ENCODE data around the gene PHACTR3. TPM values are rescaled to one million over a fixed set of nuclear protein-coding genes. Genes with fewer than 3 reads are reported as not detected.

The PHACTR3 gene
- total RNA-seq, 5 donors from 2014 or later (not counting 1 experiment from before 2014, with no cell fraction given), result not detected

DNA sequence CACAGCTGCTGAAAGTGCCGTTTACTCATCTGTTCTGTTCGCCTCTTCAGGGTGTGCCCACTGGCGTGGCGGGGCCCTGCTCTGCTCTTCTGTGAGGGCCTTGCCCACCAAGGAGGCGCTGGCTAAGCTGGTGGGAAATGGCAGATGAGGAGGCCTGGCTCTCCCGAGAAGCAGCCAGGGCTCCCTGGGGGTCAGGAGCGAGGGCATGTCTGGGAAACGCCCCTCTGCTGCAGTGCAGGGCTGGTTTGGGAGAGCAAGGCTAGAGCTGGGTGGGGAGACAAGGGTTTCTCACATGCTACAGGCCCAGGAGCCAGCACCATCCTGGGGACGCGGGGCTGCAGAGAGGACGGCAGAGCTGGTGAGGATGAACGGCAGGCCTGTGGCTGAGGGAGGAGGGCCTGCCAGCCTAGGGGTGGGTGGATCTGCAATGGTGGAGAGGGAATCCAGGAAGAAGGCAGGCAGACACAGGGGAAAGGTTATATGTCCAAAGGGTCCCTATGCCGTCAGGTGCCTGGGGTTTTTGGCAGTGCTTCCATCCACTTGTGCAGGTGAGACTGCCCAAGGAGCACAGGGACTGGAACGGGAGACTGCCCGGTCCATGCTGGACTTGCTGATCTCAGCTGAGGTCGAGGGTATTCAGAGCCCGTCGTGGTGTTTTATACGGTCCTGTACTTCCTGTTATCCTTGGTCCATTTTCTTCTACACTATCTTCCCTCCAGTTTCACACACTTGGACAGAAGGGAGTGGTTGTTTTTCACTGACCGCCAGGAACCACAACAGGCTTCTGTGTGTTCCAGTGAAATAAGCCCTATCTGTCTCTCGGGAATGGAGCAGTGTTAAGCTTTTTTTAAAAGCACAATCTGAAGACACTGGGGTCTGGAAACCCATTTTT is 209.9 kb downstream of the PHACTR3 start:
- H3K27ac Mint-ChIP-seq, result no peak overlapping the region
- Histone ChIP-seq H3K4me3 (ENCODE audit: control insufficient read depth in 1 of 2, extremely low read depth in 1 of 2, low read length in 1 of 2) (no peak overlapping the region), H3K36me3 (ENCODE audit: control insufficient read depth in 2 of 2, extremely low read depth in 1 of 2, insufficient read depth in 1 of 2, low read length in 1 of 2) (no peaks in the 10 kb centered on the region), H3K27ac (ENCODE audit: low read length) (no peak overlapping the region), H3K9me3 (no peaks in the 10 kb centered on the region), H3K4me1 (ENCODE audit: control insufficient read depth in 1 of 2, extremely low read depth in 1 of 2, insufficient read depth in 2 of 2, low read length in 2 of 2) (no peaks in the 10 kb centered on the region), H3K27me3 (replicated peaks in 1 of 2; ENCODE audit: control insufficient read depth in 2 of 2, extremely low read depth in 1 of 2, insufficient read depth in 2 of 2, low read length in 1 of 2) (peaks cover 0 to 12% of the 10 kb centered on the region in 2 experiments)
- no peaks in the 10 kb centered on the region for H3K36me3 Mint-ChIP-seq
- DNase-seq (peak in 1 of 35 experiments; percentile 15), ATAC-seq (replicated peaks in 1 of 4) (no peak)
- H3K9me3 Mint-ChIP-seq, result no peaks in the 10 kb centered on the region
- ChIA-PET POLR2A (no interaction called here), CTCF (no interaction called here)
- peaks cover 0 to 2% of the 10 kb centered on the region in 2 donors for H3K27me3 Mint-ChIP-seq
- 71% methylated on average over 21 of the region's 21 CpGs for WGBS (ENCODE audit: insufficient coverage)
- no peaks in the 10 kb centered on the region for H3K4me1 Mint-ChIP-seq
- no peak overlapping the region for H3K4me3 Mint-ChIP-seq

- 80% methylated on average over 7 of the region's 8 CpGs for WGBS (ENCODE audit: insufficient coverage)
These were observed 210.6 kb downstream of the PHACTR3 start for GRCh38 chr20:59814840-59815340.

GRCh38 chr20:59816146-59816738 is 211.9 kb downstream of the PHACTR3 start:
- CTCF ChIA-PET, result no interaction called here
- Histone ChIP-seq H3K36me3 (ENCODE audit: control insufficient read depth in 2 of 2, extremely low read depth in 1 of 2, insufficient read depth in 1 of 2, low read length in 1 of 2) (no peaks in the 10 kb centered on the region), H3K27ac (ENCODE audit: low read length) (no peak overlapping the region), H3K4me3 (ENCODE audit: control insufficient read depth in 1 of 2, extremely low read depth in 1 of 2, low read length in 1 of 2) (no peak overlapping the region), H3K27me3 (replicated peaks in 1 of 2; ENCODE audit: control insufficient read depth in 2 of 2, extremely low read depth in 1 of 2, insufficient read depth in 2 of 2, low read length in 1 of 2) (peaks cover 0 to 24% of the 10 kb centered on the region in 2 experiments), H3K4me1 (ENCODE audit: control insufficient read depth in 1 of 2, extremely low read depth in 1 of 2, insufficient read depth in 2 of 2, low read length in 2 of 2) (no peaks in the 10 kb centered on the region), H3K9me3 (no peaks in the 10 kb centered on the region)
- ATAC-seq (replicated peaks in 1 of 4) (no peak), DNase-seq (peak in 1 of 35 experiments; percentile 7)
- Mint-ChIP-seq H3K36me3 (no peaks in the 10 kb centered on the region), H3K27ac (no peak overlapping the region), H3K27me3 (peaks cover 6 to 9% of the 10 kb centered on the region in 2 donors), H3K4me3 (no peak overlapping the region), H3K4me1 (no peaks in the 10 kb centered on the region), H3K9me3 (no peaks in the 10 kb centered on the region)
- POLR2A ChIA-PET, result no interaction called here
- WGBS (ENCODE audit: insufficient coverage), result 79% methylated on average over 4 of the region's 4 CpGs

More at GRCh38 chr20:59814840-59815340, 210.6 kb downstream of the PHACTR3 start:
- no peaks in the 10 kb centered on the region for H3K36me3 Mint-ChIP-seq
- Histone ChIP-seq H3K4me1 (ENCODE audit: control insufficient read depth in 1 of 2, extremely low read depth in 1 of 2, insufficient read depth in 2 of 2, low read length in 2 of 2) (no peaks in the 10 kb centered on the region), H3K9me3 (no peaks in the 10 kb centered on the region), H3K4me3 (ENCODE audit: control insufficient read depth in 1 of 2, extremely low read depth in 1 of 2, low read length in 1 of 2) (no peak overlapping the region), H3K27ac (ENCODE audit: low read length) (no peak overlapping the region), H3K36me3 (ENCODE audit: control insufficient read depth in 2 of 2, extremely low read depth in 1 of 2, insufficient read depth in 1 of 2, low read length in 1 of 2) (no peaks in the 10 kb centered on the region), H3K27me3 (replicated peaks in 1 of 2; ENCODE audit: control insufficient read depth in 2 of 2, extremely low read depth in 1 of 2, insufficient read depth in 2 of 2, low read length in 1 of 2) (peaks cover 0 to 17% of the 10 kb centered on the region in 2 experiments)
- ChIA-PET CTCF (interaction anchor here in 1 of 2 donors (0.6 kb wide), 1 partner anchor 13 kb away, joined by 4 read pairs; no protein-coding TSS in a partner anchor), POLR2A (no interaction called here)
- no peaks in the 10 kb centered on the region for H3K4me1 Mint-ChIP-seq
- peaks cover 0 to 3% of the 10 kb centered on the region in 2 donors for H3K27me3 Mint-ChIP-seq
- H3K27ac Mint-ChIP-seq, result no peak overlapping the region
- H3K4me3 Mint-ChIP-seq, result no peak overlapping the region
- no peaks in the 10 kb centered on the region for H3K9me3 Mint-ChIP-seq
- peak in 1 of 35 experiments; percentile 3 for DNase-seq
- ATAC-seq (replicated peaks in 1 of 4), result no peak

DNA sequence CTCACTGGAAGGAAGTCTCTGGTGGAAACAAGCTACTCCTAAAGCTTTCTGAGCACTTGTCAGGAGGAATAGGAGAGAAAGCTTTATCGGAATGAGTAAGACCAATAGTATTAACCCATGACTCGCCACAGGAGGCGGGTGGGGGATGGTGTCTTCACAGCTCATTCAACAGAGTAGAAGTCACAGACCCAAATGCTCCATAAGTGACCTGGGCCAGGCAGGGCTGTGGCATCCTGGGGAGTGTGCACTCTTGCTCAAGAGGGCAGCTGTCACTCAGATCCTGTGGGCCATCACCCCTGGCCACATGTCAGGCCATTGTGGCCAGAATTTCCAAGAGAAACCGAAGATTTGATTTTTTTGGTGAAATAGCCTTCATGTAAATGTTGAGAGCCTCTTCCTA is 213.1 kb downstream of the PHACTR3 start:
- H3K9me3 ChIP-seq, result no peaks in the 10 kb centered on the region
- no peak overlapping the region for H3K4me3 Mint-ChIP-seq
- peaks cover 0 to 21% of the 10 kb centered on the region in 2 experiments for H3K27me3 ChIP-seq (replicated peaks in 1 of 2; ENCODE audit: control insufficient read depth in 2 of 2, extremely low read depth in 1 of 2, insufficient read depth in 2 of 2, low read length in 1 of 2)
- H3K27ac Mint-ChIP-seq, result no peak overlapping the region
- H3K27ac ChIP-seq (ENCODE audit: low read length), result no peak overlapping the region
- no peaks in the 10 kb centered on the region for H3K36me3 ChIP-seq (ENCODE audit: control insufficient read depth in 2 of 2, extremely low read depth in 1 of 2, insufficient read depth in 1 of 2, low read length in 1 of 2)
- WGBS (ENCODE audit: insufficient coverage), result 72% methylated on average over 4 of the region's 4 CpGs
- no peak overlapping the region for H3K4me3 ChIP-seq (ENCODE audit: control insufficient read depth in 1 of 2, extremely low read depth in 1 of 2, low read length in 1 of 2)
- POLR2A ChIA-PET, result no interaction called here
- no peaks in the 10 kb centered on the region for H3K4me1 Mint-ChIP-seq
- ATAC-seq (replicated peaks in 1 of 4), result no peak
- no peaks in the 10 kb centered on the region for H3K9me3 Mint-ChIP-seq
- DNase-seq, result peak in 1 of 35 experiments; percentile 5
- no peaks in the 10 kb centered on the region for H3K36me3 Mint-ChIP-seq
- H3K27me3 Mint-ChIP-seq, result peaks cover 6 to 9% of the 10 kb centered on the region in 2 donors
- CTCF ChIA-PET, result no interaction called here
- no peaks in the 10 kb centered on the region for H3K4me1 ChIP-seq (ENCODE audit: control insufficient read depth in 1 of 2, extremely low read depth in 1 of 2, insufficient read depth in 2 of 2, low read length in 2 of 2)

DNA sequence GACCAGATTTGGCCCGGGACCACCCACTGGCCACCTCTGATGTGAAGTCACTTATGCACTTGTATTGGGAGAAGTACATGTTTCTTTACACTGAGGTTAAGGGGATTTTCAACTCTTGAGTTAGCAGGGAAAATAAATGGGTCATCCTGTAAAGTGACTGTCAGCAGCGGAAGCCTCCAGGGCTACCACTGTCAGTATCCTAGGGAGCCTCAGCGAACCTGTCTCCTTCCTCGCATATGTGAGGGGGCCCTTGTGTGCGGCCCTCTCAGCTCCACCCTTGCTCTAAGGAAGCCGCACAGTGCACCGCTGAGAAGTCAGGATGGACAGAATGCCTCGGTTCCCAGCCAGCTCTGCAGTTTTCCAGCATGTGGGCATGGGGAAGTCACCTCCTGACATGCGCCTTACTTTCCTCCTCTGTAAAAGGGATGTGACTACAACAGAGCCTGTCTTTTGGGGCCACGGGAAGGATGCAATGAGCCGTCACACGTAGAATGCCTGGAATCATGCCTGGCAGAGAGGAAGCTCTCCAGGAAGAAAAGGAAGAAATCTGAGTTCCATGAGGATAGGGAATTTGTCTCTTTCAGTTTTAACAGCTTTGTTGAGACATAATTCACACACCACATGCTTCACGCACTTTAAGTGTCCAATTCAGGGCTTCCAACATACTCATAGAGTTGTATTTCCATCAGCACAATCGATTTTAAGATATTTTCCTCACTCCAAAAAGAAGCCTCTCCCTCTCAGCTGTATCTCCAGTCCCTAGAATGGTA is 213.7 kb downstream of the PHACTR3 start:
- Histone ChIP-seq H3K36me3 (ENCODE audit: control insufficient read depth in 2 of 2, extremely low read depth in 1 of 2, insufficient read depth in 1 of 2, low read length in 1 of 2) (no peaks in the 10 kb centered on the region), H3K4me1 (ENCODE audit: control insufficient read depth in 1 of 2, extremely low read depth in 1 of 2, insufficient read depth in 2 of 2, low read length in 2 of 2) (no peaks in the 10 kb centered on the region), H3K27me3 (replicated peaks in 1 of 2; ENCODE audit: control insufficient read depth in 2 of 2, extremely low read depth in 1 of 2, insufficient read depth in 2 of 2, low read length in 1 of 2) (peaks cover 0 to 17% of the 10 kb centered on the region in 2 experiments), H3K9me3 (no peaks in the 10 kb centered on the region), H3K4me3 (ENCODE audit: control insufficient read depth in 1 of 2, extremely low read depth in 1 of 2, low read length in 1 of 2) (no peak overlapping the region), H3K27ac (ENCODE audit: low read length) (no peak overlapping the region)
- DNase-seq (peak in 1 of 35 experiments; percentile 12), ATAC-seq (replicated peaks in 1 of 4) (no peak)
- H3K36me3 Mint-ChIP-seq, result no peaks in the 10 kb centered on the region
- ChIA-PET POLR2A (no interaction called here), CTCF (no interaction called here)
- H3K4me3 Mint-ChIP-seq, result no peak overlapping the region
- H3K9me3 Mint-ChIP-seq, result no peaks in the 10 kb centered on the region
- no peak overlapping the region for H3K27ac Mint-ChIP-seq
- peaks cover 6 to 9% of the 10 kb centered on the region in 2 donors for H3K27me3 Mint-ChIP-seq
- H3K4me1 Mint-ChIP-seq, result no peaks in the 10 kb centered on the region
- 88% methylated on average over 11 of the region's 14 CpGs for WGBS (ENCODE audit: insufficient coverage)

DNA sequence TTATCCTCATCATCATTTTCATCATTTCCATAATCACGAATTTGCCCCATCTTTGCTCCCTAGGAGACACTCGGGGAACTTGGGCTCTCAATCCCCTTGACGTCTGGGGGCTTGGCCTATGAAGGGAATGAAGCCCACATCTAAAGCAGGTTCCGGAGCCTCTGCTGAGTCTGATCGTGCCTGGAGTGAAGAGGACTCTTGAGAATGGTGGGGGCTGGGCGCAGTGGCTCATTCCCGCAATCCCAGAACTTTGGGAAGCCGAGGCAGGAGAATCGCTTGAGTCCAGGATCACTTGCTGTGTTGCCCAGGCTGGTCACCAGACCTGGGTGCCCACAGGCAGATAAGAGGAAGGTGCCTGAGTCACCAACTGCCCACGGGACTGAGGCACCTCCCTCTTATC is 214.6 kb downstream of the PHACTR3 start:
- H3K9me3 Mint-ChIP-seq, result no peaks in the 10 kb centered on the region
- H3K4me1 Mint-ChIP-seq, result no peaks in the 10 kb centered on the region
- Histone ChIP-seq H3K27me3 (replicated peaks in 1 of 2; ENCODE audit: control insufficient read depth in 2 of 2, extremely low read depth in 1 of 2, insufficient read depth in 2 of 2, low read length in 1 of 2) (peaks cover 0 to 17% of the 10 kb centered on the region in 2 experiments), H3K4me3 (ENCODE audit: control insufficient read depth in 1 of 2, extremely low read depth in 1 of 2, low read length in 1 of 2) (no peak overlapping the region), H3K4me1 (ENCODE audit: control insufficient read depth in 1 of 2, extremely low read depth in 1 of 2, insufficient read depth in 2 of 2, low read length in 2 of 2) (no peaks in the 10 kb centered on the region), H3K36me3 (ENCODE audit: control insufficient read depth in 2 of 2, extremely low read depth in 1 of 2, insufficient read depth in 1 of 2, low read length in 1 of 2) (no peaks in the 10 kb centered on the region), H3K27ac (ENCODE audit: low read length) (no peak overlapping the region), H3K9me3 (no peaks in the 10 kb centered on the region)
- ATAC-seq (replicated peaks in 1 of 4), result no peak
- H3K4me3 Mint-ChIP-seq, result no peak overlapping the region
- no peak overlapping the region for H3K27ac Mint-ChIP-seq
- H3K27me3 Mint-ChIP-seq, result peaks cover 6 to 9% of the 10 kb centered on the region in 2 donors
- WGBS (ENCODE audit: insufficient coverage), result 88% methylated on average over 4 of the region's 10 CpGs
- no peaks in the 10 kb centered on the region for H3K36me3 Mint-ChIP-seq
- ChIA-PET CTCF (no interaction called here), POLR2A (no interaction called here)
- peak in 1 of 35 experiments; percentile 9 for DNase-seq
